Fibroblast of skin of left quadriceps (primary cell): ENCODE results near the gene TMEM95.
A peak's percentile ranks its signal among the peaks of the same experiment; 100 is the strongest.

ENCODE experiments used
- DNase-seq, 2 experiments: peaks; one replicate each; pipeline ENCODE4 v3.0.0-alpha.2; 2013; ENCODE audit warnings: low read depth in 2 of 2

The TMEM95 gene

GRCh38 chr17:7355053-7355452, at the start of gene TMEM95:
TSS of gene TMEM95 (plus strand) at chr17:7355156. CDS start at chr17:7355205, 49 bp downstream.
- no peak for DNase-seq

GRCh38 chr17:7306911-7307685, 47.9 kb upstream of the TMEM95 start, which contains the start of gene EIF5A:
TSS of gene EIF5A (plus strand) at chr17:7307628. CDS start at chr17:7309636, 2,008 bp downstream.
- DNase-seq, result peak; percentile 100

GRCh38 chr17:7307686-7308624, 47.0 kb upstream of the TMEM95 start:
- no peak for DNase-seq

- peak; percentile 40 to 44 for DNase-seq
These were observed 46.1 kb upstream of the TMEM95 start for GRCh38 chr17:7308625-7309433.

GRCh38 chr17:7309628-7310027, 45.3 kb upstream of the TMEM95 start:
- DNase-seq, result no peak

- DNase-seq, result no peak
These were observed 43.7 kb upstream of the TMEM95 start for GRCh38 chr17:7311110-7311705.

GRCh38 chr17:7312432-7313087, 42.4 kb upstream of the TMEM95 start:
- DNase-seq, result no peak

- DNase-seq, result no peak
These were observed 41.7 kb upstream of the TMEM95 start for GRCh38 chr17:7313088-7313889.

- no peak for DNase-seq
These were observed 40.9 kb upstream of the TMEM95 start for GRCh38 chr17:7313890-7314718.

- peak; percentile 46 to 48 for DNase-seq
These were observed 40.0 kb upstream of the TMEM95 start, which contains the start of gene GPS2 for GRCh38 chr17:7314719-7315569. TSS of gene GPS2 (minus strand) at chr17:7315360. CDS start at chr17:7315052, 308 bp downstream.

- no peak for DNase-seq
These were observed 39.3 kb upstream of the TMEM95 start for GRCh38 chr17:7315570-7316235.

- DNase-seq, result no peak
These were observed 37.7 kb upstream of the TMEM95 start for GRCh38 chr17:7317161-7317803.

GRCh38 chr17:7318121-7318860, 36.7 kb upstream of the TMEM95 start:
- no peak for DNase-seq

- DNase-seq, result no peak
These were observed 33.5 kb upstream of the TMEM95 start for GRCh38 chr17:7321466-7321865.

- DNase-seq, result no peak
These were observed 32.3 kb upstream of the TMEM95 start for GRCh38 chr17:7322520-7323194.
